K562 (cell line): Measurements from ENCODE around the gene ARHGAP22. TPM values are rescaled to one million over a fixed set of nuclear protein-coding genes. Genes with fewer than 3 reads are reported as not detected.

Source experiments
- BDP1 ChIP-seq: IDR thresholded peaks from 3 replicates; pipeline ENCODE4 v1.6.1; 2011; ENCODE audit not compliant: insufficient read length, insufficient read depth
- CBX2 ChIP-seq: fragments of 200-600 bp; sonication (generic); IDR thresholded peaks from one replicate; pipeline ENCODE4 v1.6.1; 2012; ENCODE audit warnings: mild to moderate bottlenecking, low read length, inconsistent platforms; ENCODE audit not compliant: insufficient read depth, poor library complexity, severe bottlenecking
- CSDE1 ChIP-seq, 2 experiments: fragments of 450-650 bp; IDR thresholded peaks; 2 replicates each; pipeline ENCODE4 v1.6.1; 2016; ENCODE audit warnings: mild to moderate bottlenecking in 1 of 2
- EGR1 ChIP-seq: fragments of 450-650 bp; conservative IDR thresholded peaks from 2 replicates; pipeline ENCODE4 v1.6.1; 2017; ENCODE audit warnings: mild to moderate bottlenecking
- ELF4 ChIP-seq: fragments of 450-650 bp; formaldehyde crosslinking; IDR thresholded peaks from 2 replicates; pipeline ENCODE4 v1.4.0; 2022; ENCODE audit warnings: missing genetic modification characterization
- ETS1 ChIP-seq: conservative IDR thresholded peaks from 2 replicates; pipeline ENCODE4 v1.6.1; 2011; ENCODE audit warnings: low read depth, mild to moderate bottlenecking, low read length; ENCODE audit not compliant: control insufficient read depth
- HDAC2 ChIP-seq: fragments of 450-650 bp; IDR thresholded peaks from 2 replicates; pipeline ENCODE4 v1.6.1; 2016; ENCODE audit warnings: mild to moderate bottlenecking
- IRF1 ChIP-seq: sonication (generic); formaldehyde crosslinking; IDR thresholded peaks from 2 replicates; pipeline ENCODE4 v1.8.0; 2022; ENCODE audit warnings: missing genetic modification reagents, mild to moderate bottlenecking, borderline replicate concordance
- IRF2 ChIP-seq: sonication (generic); formaldehyde crosslinking; IDR thresholded peaks from 2 replicates; pipeline ENCODE4 v1.8.1; 2022; ENCODE audit warnings: mild to moderate bottlenecking, missing genetic modification reagents
- KAT2B ChIP-seq: IDR thresholded peaks from one replicate; pipeline ENCODE4 v1.6.1; 2012; ENCODE audit warnings: low read depth, mild to moderate bottlenecking, control low read depth, inconsistent platforms, low read length, moderate library complexity
- KDM4B ChIP-seq, 2 experiments: fragments of 450-650 bp in 1 of 2; sonication (generic) in 1 of 2; IDR thresholded peaks; 2 replicates each; pipeline ENCODE4 v1.6.1; 2016 to 2017; ENCODE audit warnings: borderline replicate concordance in 2 of 2, antibody characterized with exemption in 1 of 2, low read depth in 1 of 2, mild to moderate bottlenecking in 1 of 2
- KLF6 ChIP-seq: fragments of 250-450 bp; sonication (Bioruptor Pico); IDR thresholded peaks from 2 replicates; pipeline ENCODE4 v1.4.0; 2020; ENCODE audit warnings: mild to moderate bottlenecking, moderate library complexity, borderline replicate concordance
- LEF1 ChIP-seq: fragments of 450-650 bp; IDR thresholded peaks from 2 replicates; pipeline ENCODE4 v1.6.1; 2016; ENCODE audit warnings: mild to moderate bottlenecking
- MCM5 ChIP-seq: fragments of 450-650 bp; IDR thresholded peaks from 2 replicates; pipeline ENCODE4 v1.6.1; 2016; ENCODE audit warnings: low read depth
- NFRKB ChIP-seq: fragments of 450-650 bp; IDR thresholded peaks from 2 replicates; pipeline ENCODE4 v1.6.1; 2016; ENCODE audit warnings: low read depth
- PPARD ChIP-seq: fragments of 250-450 bp; sonication (Bioruptor Pico); IDR thresholded peaks from 2 replicates; pipeline ENCODE4 v1.8.0; 2022; ENCODE audit warnings: inconsistent platforms, mild to moderate bottlenecking, moderate library complexity
- RHOXF2B ChIP-seq: fragments of 250-450 bp; sonication (Bioruptor Pico); conservative IDR thresholded peaks from 2 replicates; pipeline ENCODE4 v1.5.1; 2021
- SIRT6 ChIP-seq: IDR thresholded peaks from one replicate; pipeline ENCODE4 v1.6.1; 2012; ENCODE audit warnings: low read depth, mild to moderate bottlenecking, control low read depth, inconsistent platforms, low read length, moderate library complexity
- SRSF7 ChIP-seq: fragments of 200-400 bp; formaldehyde crosslinking; optimal IDR thresholded peaks from 2 replicates; pipeline ENCODE3; 2017; ENCODE audit warnings: mild to moderate bottlenecking, low read depth, low read length
- TEAD4 ChIP-seq, 2 experiments: sonication (generic) in 1 of 2; formaldehyde crosslinking in 1 of 2; IDR thresholded peaks; 2 replicates each; pipeline versions ENCODE4 v1.6.1 to v1.8.0; 2012 to 2022; ENCODE audit warnings: borderline replicate concordance in 1 of 2, inconsistent platforms in 1 of 2, low read length in 1 of 2, mild to moderate bottlenecking in 1 of 2, missing genetic modification reagents in 1 of 2
- TFAM ChIP-seq: fragments of 250-450 bp; sonication (Bioruptor Pico); conservative IDR thresholded peaks from 2 replicates; pipeline ENCODE4 v1.5.0; 2021; ENCODE audit warnings: mild to moderate bottlenecking, moderate library complexity
- THRA ChIP-seq: fragments of 450-650 bp; IDR thresholded peaks from 2 replicates; pipeline ENCODE4 v1.6.1; 2017; ENCODE audit warnings: mild to moderate bottlenecking, moderate library complexity
- ZNF217 ChIP-seq: sonication (generic); formaldehyde crosslinking; IDR thresholded peaks from 2 replicates; pipeline ENCODE4 v1.8.0; 2022; ENCODE audit warnings: mild to moderate bottlenecking, missing genetic modification reagents
- ZNF263 ChIP-seq: sonication (generic); formaldehyde crosslinking; IDR thresholded peaks from 2 replicates; pipeline ENCODE4 v1.8.0; 2022; ENCODE audit warnings: mild to moderate bottlenecking, missing genetic modification reagents, borderline replicate concordance
- ZNF3 ChIP-seq: fragments of 250-450 bp; sonication (Bioruptor Pico); IDR thresholded peaks from 2 replicates; pipeline ENCODE4 v1.5.0; 2021; ENCODE audit warnings: mild to moderate bottlenecking, moderate library complexity
- ZNF316 ChIP-seq: fragments of 450-650 bp; IDR thresholded peaks from 2 replicates; pipeline ENCODE4 v1.6.1; 2016
- ZNF584 ChIP-seq: fragments of 200-800 bp; sonication (Bioruptor generic); IDR thresholded peaks from 2 replicates; pipeline ENCODE4 v1.6.1; 2016; ENCODE audit warnings: low read depth, mild to moderate bottlenecking, missing genetic modification characterization, missing compliant biosample characterization
- ZNF764 ChIP-seq: fragments of 250-450 bp; sonication (Bioruptor Pico); IDR thresholded peaks from 2 replicates; pipeline ENCODE4 v1.4.0; 2020; ENCODE audit warnings: low read depth, mild to moderate bottlenecking, moderate library complexity
- ZNF780A ChIP-seq: fragments of 250-450 bp; sonication (Bioruptor Pico); IDR thresholded peaks from 2 replicates; pipeline ENCODE4 v1.5.0; 2021; ENCODE audit warnings: mild to moderate bottlenecking
- polyA plus RNA-seq, 8 experiments: library from polyadenylated mRNA; depleted of rRNA in 4 of 8; stranded (reverse) in 5 of 8; unstranded in 3 of 8; fragments of >200 nt; fragmentation: Nextera tagmentation in 2 of 8; fragmentation: Illumina TruSeq in 1 of 8; extraction: Ambion mirVana in 2 of 8; extraction: Trizol in 1 of 8; gene quantifications; 2 replicates each; pipeline versions ENCODE4 v1.2.1 to v1.2.3, GENCODE V29; 2011 to 2014; ENCODE audit warnings: inconsistent platforms in 1 of 8, missing spikeins in 1 of 8
- total RNA-seq, 7 experiments: library from RNA; depleted of rRNA in 6 of 7; stranded (reverse); fragments of >200 nt in 6 of 7; fragmentation: Illumina TruSeq in 2 of 7; extraction: Trizol in 2 of 7; gene quantifications; 2 replicates each; pipeline versions ENCODE4 v1.2.1 to v1.2.3, GENCODE V29; 2011 to 2021; ENCODE audit warnings: low replicate concordance in 1 of 7

Gene ARHGAP22
- total and polyA plus RNA-seq, 9 of the 15 experiments (the other 6 are each of a cell fraction or from before 2014, with no cell fraction given) = 1.3 to 28.1 (median 12.7) TPM

- TF ChIP-seq ETS1 (no peak), SRSF7 (no peak), NFRKB (peak; percentile 62), TEAD4 (IDR thresholded peaks at IDR 0.05; ENCODE audit: low read length) (peak; percentile 27; the same call in 1 of the 2 replicates), TEAD4 (CRISPR knock-in tag; IDR thresholded peaks at IDR 0.05; ENCODE audit: borderline replicate concordance) (no peak), LEF1 (peak; percentile 88), ELF4 (0 out of 2 replicates have a peak, but pooled peaks have one; percentile 14), EGR1 (no peak), PPARD (CRISPR knock-in tag) (no peak), ZNF217 (CRISPR knock-in tag) (no peak), CSDE1 (IDR thresholded peaks at IDR 0.05) (no peak), MCM5 (no peak), IRF2 (no peak), ZNF263 (0 out of 2 replicates have a peak, but pooled peaks have one; percentile 20), SIRT6 (no peak), KLF6 (CRISPR knock-in tag) (peak; percentile 58; the same call in 1 of the 2 replicates), ZNF316 (no peak), KDM4B (IDR thresholded peaks at IDR 0.05; ENCODE audit: borderline replicate concordance in 2 of 2, low read depth in 1 of 2) (peak in 1 of 2 experiments; percentile 87; a peak in 1 of 4 replicates), RHOXF2B (CRISPR knock-in tag) (no peak), IRF1 (CRISPR knock-in tag) (no peak), KAT2B (no peak), TFAM (no peak), ZNF764 (CRISPR knock-in tag) (no peak), BDP1 (no peak), CBX2 (no peak), ZNF780A (CRISPR knock-in tag) (no peak), THRA (no peak), ZNF3 (no peak), ZNF584 (CRISPR knock-in tag) (no peak), HDAC2 (no peak)
These were observed 148.5 kb downstream of the ARHGAP22 start (continued) for GRCh38 chr10:48456361-48456804.
